Smooth muscle cell (in vitro differentiated cells): Measurements from ENCODE around the gene PCSK4. TPM values are rescaled to one million over a fixed set of nuclear protein-coding genes. Genes with fewer than 3 reads are reported as not detected.

Experiments
- DNase-seq: peaks from one replicate; lab custom pipeline; 2025; ENCODE audit not compliant: unreplicated experiment; lab: John Stamatoyannopoulos, UW
- H2AFZ ChIP-seq: fragments of 200-600 bp; sonication (generic); 2 replicates; pipeline ENCODE4 v1.6.0; 2016; ENCODE audit warnings: antibody characterized with exemption, low read depth, mild to moderate bottlenecking
- H3F3A ChIP-seq: fragments of 200-600 bp; sonication (generic); 2 replicates; pipeline ENCODE4 v1.6.0; 2017; ENCODE audit warnings: antibody characterized with exemption, low read depth
- H3K27ac ChIP-seq: fragments of 200-600 bp; sonication (generic); 2 replicates; pipeline ENCODE4 v1.5.1; 2016; ENCODE audit warnings: low read depth, mild to moderate bottlenecking
- H3K27me3 ChIP-seq: fragments of 200-600 bp; sonication (generic); 2 replicates; pipeline ENCODE4 v1.6.1; 2016; ENCODE audit warnings: low read depth, mild to moderate bottlenecking
- H3K36me3 ChIP-seq: fragments of 200-600 bp; sonication (generic); 2 replicates; pipeline ENCODE4 v1.5.1; 2016; ENCODE audit warnings: low read depth
- H3K4me1 ChIP-seq: fragments of 200-600 bp; sonication (generic); 2 replicates; pipeline ENCODE4 v1.5.1; 2016; ENCODE audit warnings: low read depth
- H3K4me2 ChIP-seq: fragments of 200-600 bp; sonication (generic); 2 replicates; pipeline ENCODE4 v1.6.0; 2016; ENCODE audit warnings: mild to moderate bottlenecking
- H3K4me3 ChIP-seq: fragments of 200-600 bp; sonication (generic); 2 replicates; pipeline ENCODE4 v1.5.1; 2016; ENCODE audit warnings: mild to moderate bottlenecking
- H3K79me2 ChIP-seq: fragments of 200-600 bp; sonication (generic); 2 replicates; pipeline ENCODE4 v1.6.0; 2016; ENCODE audit warnings: low read depth, mild to moderate bottlenecking
- H3K9ac ChIP-seq: fragments of 200-600 bp; sonication (generic); 2 replicates; pipeline ENCODE4 v1.6.0; 2016; ENCODE audit warnings: low read depth
- H3K9me3 ChIP-seq: fragments of 200-600 bp; sonication (generic); replicated peaks from 2 replicates; pipeline ENCODE4 v1.5.1; 2016; ENCODE audit warnings: low read depth
- H4K20me1 ChIP-seq: fragments of 200-600 bp; sonication (generic); 2 replicates; pipeline ENCODE4 v1.6.0; 2016; ENCODE audit warnings: low read depth
- WGBS: methylation state at CpG from one replicate; pipeline ENCODE4 v1.1.7; 2016; ENCODE audit warnings: low lambda C conversion rate; 5-methylcytosine and 5-hydroxymethylcytosine counted together
- polyA plus RNA-seq: library from polyadenylated mRNA; unstranded; fragments of >200 nt; fragmentation: Nextera tagmentation; extraction: Ambion mirVana; gene quantifications from 2 replicates; pipeline ENCODE4 v1.2.1, GENCODE V29; 2016
- total RNA-seq: library from RNA; depleted of rRNA; stranded (reverse); fragments of >200 nt; gene quantifications from 2 replicates; pipeline ENCODE4 v1.2.3, GENCODE V29; 2014
- TF ChIP-seq, protein P1 (sequence below): fragments of 200-600 bp; sonication (generic); IDR thresholded peaks from 2 replicates; pipeline ENCODE4 v1.5.1; 2017; ENCODE audit warnings: borderline replicate concordance, mild to moderate bottlenecking, antibody characterized with exemption; ENCODE audit not compliant: insufficient read depth, poor library complexity, severe bottlenecking

The PCSK4 gene
- total and polyA plus RNA-seq, 2 experiments from 2014 or later, result 1.7 to 8.7 TPM

DNA sequence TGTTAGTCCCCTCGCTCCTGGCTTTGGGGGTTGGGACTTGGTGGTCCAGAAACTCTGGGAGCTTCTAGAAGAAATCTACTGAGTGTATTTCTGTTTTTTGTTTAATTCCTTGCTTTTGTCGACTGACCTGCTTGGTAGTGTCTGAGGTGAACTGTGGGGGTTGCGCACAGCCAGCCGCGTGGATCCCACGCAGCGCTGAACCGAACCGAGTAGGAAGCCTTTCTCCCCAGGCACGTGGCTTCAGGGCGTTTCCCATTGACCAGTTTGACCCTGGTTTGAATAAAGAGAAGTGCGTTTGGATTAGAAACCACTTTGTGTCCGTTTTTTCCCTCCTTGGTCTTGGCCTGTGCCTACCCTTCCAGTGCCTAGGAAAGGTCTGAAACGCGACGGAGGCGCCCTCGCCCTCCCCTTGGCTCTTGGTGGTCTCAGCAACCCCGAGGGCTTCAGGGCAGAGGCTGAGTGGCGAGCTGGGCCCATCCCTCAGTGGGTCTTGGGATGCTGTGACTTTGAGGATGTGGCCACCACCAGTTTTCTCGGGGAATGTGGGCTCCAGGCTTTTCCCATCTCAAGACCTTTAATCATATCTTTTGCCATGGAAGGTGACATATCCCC is 54.7 kb downstream of the PCSK4 start:
- Histone ChIP-seq H2AFZ (no peak overlapping the region), H3K27ac (peak overlapping the region; percentile 3), H3K27me3 (no peaks in the 10 kb centered on the region), H3K36me3 (no peaks in the 10 kb centered on the region), H3F3A (peaks cover 10% of the 10 kb centered on the region), H3K4me3 (no peak overlapping the region), H3K4me1 (peaks cover 9% of the 10 kb centered on the region), H3K4me2 (no peak overlapping the region), H3K9ac (no peak overlapping the region), H3K79me2 (peaks cover 29% of the 10 kb centered on the region), H4K20me1 (peaks cover 51% of the 10 kb centered on the region), H3K9me3 (no peaks in the 10 kb centered on the region)
- TF ChIP-seq, protein P1, sequence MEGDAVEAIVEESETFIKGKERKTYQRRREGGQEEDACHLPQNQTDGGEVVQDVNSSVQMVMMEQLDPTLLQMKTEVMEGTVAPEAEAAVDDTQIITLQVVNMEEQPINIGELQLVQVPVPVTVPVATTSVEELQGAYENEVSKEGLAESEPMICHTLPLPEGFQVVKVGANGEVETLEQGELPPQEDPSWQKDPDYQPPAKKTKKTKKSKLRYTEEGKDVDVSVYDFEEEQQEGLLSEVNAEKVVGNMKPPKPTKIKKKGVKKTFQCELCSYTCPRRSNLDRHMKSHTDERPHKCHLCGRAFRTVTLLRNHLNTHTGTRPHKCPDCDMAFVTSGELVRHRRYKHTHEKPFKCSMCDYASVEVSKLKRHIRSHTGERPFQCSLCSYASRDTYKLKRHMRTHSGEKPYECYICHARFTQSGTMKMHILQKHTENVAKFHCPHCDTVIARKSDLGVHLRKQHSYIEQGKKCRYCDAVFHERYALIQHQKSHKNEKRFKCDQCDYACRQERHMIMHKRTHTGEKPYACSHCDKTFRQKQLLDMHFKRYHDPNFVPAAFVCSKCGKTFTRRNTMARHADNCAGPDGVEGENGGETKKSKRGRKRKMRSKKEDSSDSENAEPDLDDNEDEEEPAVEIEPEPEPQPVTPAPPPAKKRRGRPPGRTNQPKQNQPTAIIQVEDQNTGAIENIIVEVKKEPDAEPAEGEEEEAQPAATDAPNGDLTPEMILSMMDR, result no peak
- 97% methylated on average over 21 of the region's 21 CpGs for WGBS
- DNase-seq, result no peak

- Histone ChIP-seq H3K9me3 (no peaks in the 10 kb centered on the region), H3K79me2 (peaks cover 23% of the 10 kb centered on the region), H3F3A (peaks cover 10% of the 10 kb centered on the region), H3K4me3 (no peak overlapping the region), H2AFZ (no peak overlapping the region), H3K9ac (no peak overlapping the region), H3K36me3 (no peaks in the 10 kb centered on the region), H3K27ac (no peak overlapping the region), H3K27me3 (no peaks in the 10 kb centered on the region), H3K4me1 (peaks cover 4% of the 10 kb centered on the region), H4K20me1 (peaks cover 50% of the 10 kb centered on the region), H3K4me2 (no peak overlapping the region)
- TF ChIP-seq, protein P1, result no peak
- no peak for DNase-seq
- 92% methylated on average over 34 of the region's 39 CpGs for WGBS
These were observed 55.5 kb downstream of the PCSK4 start for GRCh38 chr19:1434577-1435060.

- TF ChIP-seq, protein P1, result no peak
- Histone ChIP-seq H3F3A (peaks cover 10% of the 10 kb centered on the region), H3K9me3 (no peaks in the 10 kb centered on the region), H3K9ac (no peak overlapping the region), H3K4me3 (no peak overlapping the region), H2AFZ (no peak overlapping the region), H3K79me2 (peaks cover 17% of the 10 kb centered on the region), H4K20me1 (peaks cover 50% of the 10 kb centered on the region), H3K27me3 (no peaks in the 10 kb centered on the region), H3K36me3 (no peaks in the 10 kb centered on the region), H3K4me1 (no peaks in the 10 kb centered on the region), H3K27ac (no peak overlapping the region), H3K4me2 (no peak overlapping the region)
- DNase-seq, result no peak
- WGBS, result 97% methylated on average over 16 of the region's 17 CpGs
These were observed 56.1 kb downstream of the PCSK4 start for GRCh38 chr19:1434040-1434366.
